ENCODE measurements around the gene RXRA.

RXRA gene

GRCh38 chr9:134360897-134361296 is 34.6 kb downstream of the RXRA start:
- no peaks in the 10 kb centered on the region for H3K4me1 Mint-ChIP-seq (ENCODE audit: low read depth)
- H3K27ac Mint-ChIP-seq = no peak overlapping the region
- H3K9me3 Mint-ChIP-seq = no peaks in the 10 kb centered on the region
- no peak overlapping the region for H3K4me3 Mint-ChIP-seq
- H3K36me3 Mint-ChIP-seq (ENCODE audit: low read depth) = no peaks in the 10 kb centered on the region
- DNase-seq (ENCODE audit: low spot score) = no peak
- no peaks in the 10 kb centered on the region for H3K27me3 Mint-ChIP-seq (ENCODE audit: low read depth)

- no peak for DNase-seq (ENCODE audit: low spot score)
- H3K27ac Mint-ChIP-seq = no peak overlapping the region
- H3K4me3 Mint-ChIP-seq = no peak overlapping the region
- H3K36me3 Mint-ChIP-seq (ENCODE audit: low read depth) = no peaks in the 10 kb centered on the region
- no peaks in the 10 kb centered on the region for H3K9me3 Mint-ChIP-seq
- no peaks in the 10 kb centered on the region for H3K27me3 Mint-ChIP-seq (ENCODE audit: low read depth)
- no peaks in the 10 kb centered on the region for H3K4me1 Mint-ChIP-seq (ENCODE audit: low read depth)
These were observed 35.2 kb downstream of the RXRA start for GRCh38 chr9:134361426-134361825.

- DNase-seq (ENCODE audit: low spot score) = no peak
- Mint-ChIP-seq H3K9me3 (no peaks in the 10 kb centered on the region), H3K27me3 (ENCODE audit: low read depth) (no peaks in the 10 kb centered on the region), H3K4me3 (no peak overlapping the region), H3K36me3 (ENCODE audit: low read depth) (no peaks in the 10 kb centered on the region), H3K4me1 (ENCODE audit: low read depth) (no peaks in the 10 kb centered on the region), H3K27ac (no peak overlapping the region)
These were observed 35.7 kb downstream of the RXRA start for GRCh38 chr9:134361843-134362414.

- no peaks in the 10 kb centered on the region for H3K4me1 Mint-ChIP-seq (ENCODE audit: low read depth)
- no peaks in the 10 kb centered on the region for H3K27me3 Mint-ChIP-seq (ENCODE audit: low read depth)
- H3K27ac Mint-ChIP-seq = no peak overlapping the region
- DNase-seq (ENCODE audit: low spot score) = no peak
- H3K9me3 Mint-ChIP-seq = no peaks in the 10 kb centered on the region
- no peak overlapping the region for H3K4me3 Mint-ChIP-seq
- H3K36me3 Mint-ChIP-seq (ENCODE audit: low read depth) = no peaks in the 10 kb centered on the region
These were observed 37.2 kb downstream of the RXRA start for GRCh38 chr9:134363450-134363849.

DNA sequence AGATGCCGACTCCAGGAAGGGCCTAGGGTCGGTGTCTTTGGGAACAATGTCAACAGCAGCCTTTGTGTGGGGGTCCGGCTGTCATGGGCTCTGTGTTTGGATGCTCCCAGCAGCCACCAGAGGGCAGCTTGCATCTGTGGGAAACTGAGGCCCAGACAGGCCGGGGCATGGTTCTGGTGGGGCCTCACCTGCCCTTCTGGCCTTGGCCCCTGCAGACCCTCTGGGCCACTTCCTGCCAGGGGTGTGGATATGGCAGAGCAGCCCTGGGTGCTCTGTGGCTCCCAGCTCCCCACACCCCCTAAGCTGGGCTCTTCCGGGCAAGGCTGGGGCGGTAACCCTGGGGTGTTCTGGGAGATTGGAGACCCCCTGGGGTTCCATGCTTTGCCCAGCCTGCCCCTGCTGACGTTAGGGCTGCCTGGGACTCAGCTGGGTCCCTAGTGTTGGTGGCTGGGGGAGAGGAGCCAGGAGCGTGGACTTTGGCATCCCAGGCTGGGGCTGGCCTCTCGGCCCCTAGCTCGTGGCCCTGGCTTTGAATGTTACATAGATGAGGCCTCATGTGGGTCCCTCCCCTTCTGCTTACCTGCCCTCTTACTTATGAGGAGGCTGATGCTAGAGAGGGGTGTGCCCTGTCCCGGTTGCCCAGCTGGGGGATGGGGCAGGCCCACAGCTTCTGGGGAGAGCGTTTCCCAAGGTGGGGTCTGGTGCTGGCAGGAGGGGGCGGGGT is 38.3 kb downstream of the RXRA start:
- H3K27me3 Mint-ChIP-seq (ENCODE audit: low read depth) = no peaks in the 10 kb centered on the region
- no peaks in the 10 kb centered on the region for H3K36me3 Mint-ChIP-seq (ENCODE audit: low read depth)
- H3K9me3 Mint-ChIP-seq = no peaks in the 10 kb centered on the region
- no peaks in the 10 kb centered on the region for H3K4me1 Mint-ChIP-seq (ENCODE audit: low read depth)
- no peak overlapping the region for H3K27ac Mint-ChIP-seq
- no peak for DNase-seq (ENCODE audit: low spot score)
- H3K4me3 Mint-ChIP-seq = no peak overlapping the region

DNA sequence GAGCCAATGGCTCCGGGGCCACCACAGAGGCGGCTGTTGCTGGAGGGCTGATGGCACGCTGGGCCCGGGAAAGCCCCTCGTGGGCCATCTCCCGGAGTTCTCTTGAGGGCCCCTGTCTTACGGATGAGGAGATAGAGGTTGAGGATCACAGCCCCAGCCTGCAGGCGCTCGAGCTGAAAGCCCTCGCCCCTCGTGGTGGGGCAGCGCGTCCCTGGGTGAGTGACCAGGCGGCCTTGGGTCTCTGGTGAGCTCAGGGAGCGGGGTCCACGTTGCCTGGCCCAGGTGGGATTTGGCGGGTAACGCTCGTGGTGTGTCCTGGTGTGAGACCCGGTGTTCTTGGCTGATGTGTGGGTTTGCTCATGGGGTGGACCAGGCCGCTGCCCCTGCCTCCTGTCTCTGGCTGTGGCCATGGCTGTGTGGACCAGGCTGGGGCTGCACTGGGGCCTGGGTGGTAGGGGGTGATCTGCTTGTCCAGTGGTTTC is 38.9 kb downstream of the RXRA start:
- no peaks in the 10 kb centered on the region for H3K9me3 Mint-ChIP-seq
- no peaks in the 10 kb centered on the region for H3K4me1 Mint-ChIP-seq (ENCODE audit: low read depth)
- H3K36me3 Mint-ChIP-seq (ENCODE audit: low read depth) = no peaks in the 10 kb centered on the region
- H3K27me3 Mint-ChIP-seq (ENCODE audit: low read depth) = no peaks in the 10 kb centered on the region
- H3K4me3 Mint-ChIP-seq = no peak overlapping the region
- DNase-seq (ENCODE audit: low spot score) = no peak
- H3K27ac Mint-ChIP-seq = no peak overlapping the region

- no peaks in the 10 kb centered on the region for H3K36me3 Mint-ChIP-seq (ENCODE audit: low read depth)
- H3K9me3 Mint-ChIP-seq = no peaks in the 10 kb centered on the region
- H3K4me1 Mint-ChIP-seq (ENCODE audit: low read depth) = no peaks in the 10 kb centered on the region
- no peak overlapping the region for H3K27ac Mint-ChIP-seq
- DNase-seq (ENCODE audit: low spot score) = no peak
- no peaks in the 10 kb centered on the region for H3K27me3 Mint-ChIP-seq (ENCODE audit: low read depth)
- no peak overlapping the region for H3K4me3 Mint-ChIP-seq
These were observed 39.6 kb downstream of the RXRA start for GRCh38 chr9:134365791-134366222.

DNA sequence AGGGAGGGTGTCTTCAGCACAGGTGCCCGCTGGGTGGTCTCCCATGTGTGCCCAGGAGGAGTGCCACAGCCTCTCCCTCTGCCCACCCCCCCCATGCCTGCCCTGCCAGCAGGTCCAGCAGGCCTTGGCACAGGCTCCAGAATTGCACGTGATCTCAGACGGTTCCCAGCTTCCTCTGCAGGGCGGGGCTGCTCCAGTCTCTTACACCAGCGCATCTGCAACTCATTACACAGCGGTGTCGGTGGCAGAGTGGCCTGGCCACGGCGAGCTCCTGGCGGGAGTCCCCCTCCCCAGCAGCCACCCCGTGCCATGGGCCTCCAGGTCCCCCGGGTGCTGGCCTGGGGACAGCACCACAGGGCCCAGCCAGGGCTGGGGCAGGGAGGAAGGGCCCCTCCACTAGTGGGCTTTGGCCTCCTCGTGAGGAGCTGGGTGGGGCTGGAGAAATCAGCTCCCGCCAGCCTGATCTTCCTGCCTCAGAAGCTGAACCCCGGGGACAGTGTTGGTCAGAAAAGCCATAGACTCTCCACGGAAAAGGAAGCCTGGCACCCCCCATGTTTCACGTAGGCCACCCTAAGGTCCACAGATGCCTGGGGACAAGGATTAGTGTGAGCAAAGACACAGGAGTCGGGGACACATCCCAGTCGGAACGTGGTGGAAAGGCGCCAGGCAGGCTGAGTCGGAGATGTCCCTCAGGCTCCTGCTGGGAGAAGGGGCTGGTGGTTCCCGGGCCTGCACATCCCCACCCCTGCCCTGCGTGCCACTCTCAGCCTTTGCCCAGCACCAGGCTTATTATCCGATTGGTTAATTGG is 40.2 kb downstream of the RXRA start:
- no peaks in the 10 kb centered on the region for H3K4me1 Mint-ChIP-seq (ENCODE audit: low read depth)
- no peaks in the 10 kb centered on the region for H3K27me3 Mint-ChIP-seq (ENCODE audit: low read depth)
- no peak overlapping the region for H3K4me3 Mint-ChIP-seq
- H3K9me3 Mint-ChIP-seq = no peaks in the 10 kb centered on the region
- no peaks in the 10 kb centered on the region for H3K36me3 Mint-ChIP-seq (ENCODE audit: low read depth)
- no peak for DNase-seq (ENCODE audit: low spot score)
- H3K27ac Mint-ChIP-seq = no peak overlapping the region

- Mint-ChIP-seq H3K27ac (no peak overlapping the region), H3K4me3 (no peak overlapping the region), H3K27me3 (ENCODE audit: low read depth) (no peaks in the 10 kb centered on the region), H3K4me1 (ENCODE audit: low read depth) (no peaks in the 10 kb centered on the region), H3K36me3 (ENCODE audit: low read depth) (no peaks in the 10 kb centered on the region), H3K9me3 (no peaks in the 10 kb centered on the region)
- DNase-seq (ENCODE audit: low spot score) = no peak
These were observed 40.8 kb downstream of the RXRA start for GRCh38 chr9:134367061-134367460.

GRCh38 chr9:134367791-134368490 is 41.7 kb downstream of the RXRA start:
- Mint-ChIP-seq H3K4me1 (ENCODE audit: low read depth) (no peaks in the 10 kb centered on the region), H3K4me3 (no peak overlapping the region), H3K36me3 (ENCODE audit: low read depth) (no peaks in the 10 kb centered on the region), H3K9me3 (no peaks in the 10 kb centered on the region), H3K27ac (no peak overlapping the region), H3K27me3 (ENCODE audit: low read depth) (no peaks in the 10 kb centered on the region)
- DNase-seq (ENCODE audit: low spot score) = no peak

GRCh38 chr9:134368571-134368970 is 42.3 kb downstream of the RXRA start:
- no peaks in the 10 kb centered on the region for H3K4me1 Mint-ChIP-seq (ENCODE audit: low read depth)
- H3K27ac Mint-ChIP-seq = no peak overlapping the region
- no peaks in the 10 kb centered on the region for H3K27me3 Mint-ChIP-seq (ENCODE audit: low read depth)
- DNase-seq (ENCODE audit: low spot score) = no peak
- H3K4me3 Mint-ChIP-seq = no peak overlapping the region
- H3K9me3 Mint-ChIP-seq = no peaks in the 10 kb centered on the region
- H3K36me3 Mint-ChIP-seq (ENCODE audit: low read depth) = no peaks in the 10 kb centered on the region

DNA sequence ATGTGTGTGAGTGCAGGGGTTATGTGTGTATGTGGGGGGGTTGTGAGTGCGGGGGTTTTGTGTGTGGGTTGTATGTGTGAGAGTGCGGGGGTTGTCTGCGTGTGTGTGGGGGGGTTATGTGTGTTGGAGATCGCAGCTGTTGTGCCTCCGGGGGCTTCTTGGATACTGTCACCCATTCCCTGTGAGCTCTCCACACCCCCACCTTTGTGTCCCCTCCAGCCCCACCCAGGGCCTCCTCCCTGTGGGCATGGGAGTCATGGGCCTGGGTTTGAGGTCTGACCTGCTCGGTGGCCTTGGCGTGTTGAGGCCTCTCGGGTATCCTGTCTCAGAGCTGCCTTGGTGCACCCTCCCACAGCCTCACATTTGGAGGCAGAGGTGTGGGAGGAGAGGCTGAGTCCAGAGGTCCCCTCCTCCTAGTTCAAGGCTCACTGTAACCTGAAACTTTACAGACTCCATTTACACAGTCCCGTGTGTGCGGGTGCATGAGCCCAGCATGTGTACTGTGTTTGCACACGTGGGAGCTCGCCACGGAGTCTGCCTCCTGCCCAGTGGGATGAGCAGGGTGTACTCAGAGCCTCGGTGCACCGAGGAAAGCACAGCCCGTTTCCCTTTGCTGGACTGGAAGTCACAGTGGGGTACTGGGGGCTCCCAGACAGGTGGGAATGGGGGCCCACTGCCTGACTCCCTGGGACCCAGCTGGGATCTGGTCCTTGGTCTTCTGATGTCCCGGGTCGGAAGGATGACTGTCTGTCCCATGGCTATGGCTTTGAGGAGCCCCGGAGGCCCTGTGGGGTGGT is 43.4 kb downstream of the RXRA start:
- no peak for DNase-seq (ENCODE audit: low spot score)
- no peaks in the 10 kb centered on the region for H3K27me3 Mint-ChIP-seq (ENCODE audit: low read depth)
- H3K4me3 Mint-ChIP-seq = no peak overlapping the region
- H3K9me3 Mint-ChIP-seq = no peaks in the 10 kb centered on the region
- no peak overlapping the region for H3K27ac Mint-ChIP-seq
- H3K4me1 Mint-ChIP-seq (ENCODE audit: low read depth) = no peaks in the 10 kb centered on the region
- no peaks in the 10 kb centered on the region for H3K36me3 Mint-ChIP-seq (ENCODE audit: low read depth)

GRCh38 chr9:134370213-134370492 is 43.9 kb downstream of the RXRA start:
- DNase-seq (ENCODE audit: low spot score) = no peak
- H3K9me3 Mint-ChIP-seq = no peaks in the 10 kb centered on the region
- H3K27ac Mint-ChIP-seq = no peak overlapping the region
- H3K36me3 Mint-ChIP-seq (ENCODE audit: low read depth) = no peaks in the 10 kb centered on the region
- no peak overlapping the region for H3K4me3 Mint-ChIP-seq
- no peaks in the 10 kb centered on the region for H3K27me3 Mint-ChIP-seq (ENCODE audit: low read depth)
- H3K4me1 Mint-ChIP-seq (ENCODE audit: low read depth) = no peaks in the 10 kb centered on the region

Data from T-helper 2 cell treated with Interferon-gamma antibody and Interleukin-4, amounts not matched to agents 5 μg/mL and 100 μg/mL, for 36 hours (primary cell).